Inflammatory macrophage treated with lipopolysaccharide for 1 hour (primary cell): ENCODE measurements around the gene BCAR3.
A peak's percentile ranks its signal among the peaks of the same experiment; 100 is the strongest.
"Not testable (repeated sequence)": the region's sequence is repeated elsewhere in the genome, so short reads cannot be mapped to it uniquely, and the experiment has no call there.

ENCODE experiments used
- DNase-seq, 2 donors: peaks; one replicate each; pipeline ENCODE4 v3.0.0-alpha.2; 2020 to 2022

BCAR3 gene

DNA sequence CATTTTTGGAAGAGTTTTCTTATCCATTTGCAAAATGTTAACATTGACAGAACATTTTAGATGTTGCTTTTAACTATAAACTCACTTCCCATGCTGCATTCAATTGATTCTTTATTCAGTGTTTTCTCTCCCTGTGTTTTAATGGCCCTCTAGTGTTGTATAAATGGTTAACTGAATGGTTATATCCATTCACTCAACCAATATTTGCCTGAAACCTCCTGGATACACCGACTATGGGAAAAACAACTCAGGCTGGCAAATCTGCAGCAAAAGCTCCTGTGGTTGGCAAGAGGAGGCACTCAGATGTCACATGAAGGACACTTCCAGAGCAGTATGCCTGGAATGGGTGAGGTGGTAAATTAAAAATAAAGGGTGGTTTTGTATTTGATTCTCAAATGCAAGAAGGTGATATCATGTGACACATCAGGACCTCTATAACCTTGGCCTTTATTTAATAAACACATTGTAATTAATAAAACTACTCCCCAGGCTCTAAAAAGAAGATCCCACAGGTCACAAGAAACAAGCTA is 107.6 kb downstream of the BCAR3 start:
- no peak for DNase-seq

DNA sequence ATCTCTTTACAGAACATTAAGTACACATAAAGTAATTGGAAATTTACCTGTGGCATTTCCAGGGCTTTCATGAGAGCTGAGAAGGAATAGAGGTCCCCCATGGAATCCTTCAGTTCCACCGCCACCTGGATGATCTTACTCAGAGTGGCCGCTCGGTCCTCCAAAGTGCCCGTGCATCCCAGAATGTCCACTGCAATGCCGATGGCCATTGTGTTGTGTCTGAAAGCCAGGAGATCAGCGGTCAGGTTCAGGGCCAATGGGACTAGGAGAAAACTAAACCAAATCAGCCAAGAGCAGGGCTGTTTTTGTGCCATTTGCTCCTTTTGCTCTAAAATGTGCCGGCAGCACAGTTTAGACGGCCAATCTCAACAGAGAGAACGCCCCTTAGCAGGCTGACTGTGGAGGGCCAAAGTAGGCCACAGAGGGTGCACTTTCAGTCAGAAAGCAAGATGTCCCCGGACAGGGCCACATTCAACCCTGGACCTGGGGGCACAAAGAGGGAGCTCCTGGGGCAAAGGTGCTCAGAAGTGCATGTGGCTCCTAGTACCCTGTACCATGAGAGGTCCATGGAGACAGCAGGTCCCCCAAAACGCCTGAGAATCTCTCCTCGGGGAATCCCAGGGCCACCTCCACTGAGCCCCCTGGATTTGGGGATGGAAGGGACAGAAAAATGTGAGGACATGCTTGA is 109.9 kb downstream of the BCAR3 start:
- no peak for DNase-seq

GRCh38 chr1:93569489-93569888 is 112.1 kb downstream of the BCAR3 start:
- DNase-seq = peak; percentile 46 to 91

DNA sequence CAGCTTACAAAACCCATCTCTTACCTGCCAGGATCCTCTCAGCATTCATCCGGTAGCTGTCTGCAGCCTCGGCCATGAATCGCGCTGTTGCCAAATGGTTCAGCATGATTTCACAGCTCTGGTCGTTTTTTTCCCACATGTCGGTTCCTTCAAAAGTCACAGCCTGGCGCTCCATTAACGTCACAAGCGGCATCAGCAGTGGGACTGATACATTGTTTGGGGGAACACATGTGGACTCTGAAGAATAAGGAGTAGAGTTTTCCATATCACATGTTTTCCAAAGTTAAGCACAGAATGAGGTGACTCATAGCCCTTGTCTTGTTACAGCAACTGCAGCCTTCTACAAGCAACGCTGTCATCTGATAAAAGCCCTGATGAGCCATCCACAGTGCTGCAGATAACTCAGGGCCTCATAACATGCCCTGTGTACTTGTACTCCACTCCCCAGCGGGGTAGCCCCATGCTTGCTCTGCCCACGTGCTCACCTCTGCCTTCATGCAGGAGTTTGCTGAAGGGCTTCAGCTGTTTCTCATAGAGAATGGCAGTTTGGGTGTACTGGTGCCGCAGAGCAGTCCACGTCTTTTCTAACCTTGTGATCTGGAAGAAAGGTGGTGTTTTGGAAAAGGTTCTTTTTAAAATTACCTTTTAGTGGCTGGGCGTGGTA is 114.2 kb downstream of the BCAR3 start:
- peak; percentile 25 to 81 for DNase-seq

- no peak for DNase-seq
Measured at GRCh38 chr1:93566227-93566626, 115.4 kb downstream of the BCAR3 start.

DNA sequence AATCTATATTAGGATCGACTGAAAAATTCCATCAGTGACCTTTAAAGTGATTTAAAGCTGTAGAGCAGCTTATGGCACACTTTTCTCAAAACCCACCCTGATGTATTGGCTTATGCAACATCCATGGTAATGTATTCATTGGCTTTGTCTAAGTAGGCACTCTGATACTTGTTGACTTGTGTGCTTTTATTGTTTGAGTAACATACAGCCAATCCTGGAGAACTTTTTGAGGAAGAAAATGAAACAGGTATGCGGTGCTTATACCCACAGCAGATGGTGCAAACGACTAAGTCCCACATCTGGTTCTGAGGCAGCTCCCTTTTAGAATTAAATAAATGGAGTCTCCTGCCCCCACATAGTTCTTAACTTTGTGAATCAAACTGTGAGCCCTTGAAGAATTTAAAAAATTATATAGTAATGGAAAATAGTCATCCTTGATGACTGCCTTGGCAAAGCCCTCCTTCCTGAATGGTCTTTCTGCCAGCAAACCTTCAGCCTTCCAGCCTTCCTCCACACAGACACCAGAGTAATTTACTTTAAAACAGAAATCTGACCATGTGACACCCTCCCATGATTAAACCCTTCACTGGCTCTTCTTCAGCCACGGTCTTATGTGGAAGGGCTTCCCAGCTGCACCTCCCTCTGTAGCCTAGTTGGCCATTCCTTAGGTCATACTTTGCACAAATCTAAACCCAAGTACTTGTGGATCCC is 116.0 kb downstream of the BCAR3 start:
- DNase-seq = no peak

DNA sequence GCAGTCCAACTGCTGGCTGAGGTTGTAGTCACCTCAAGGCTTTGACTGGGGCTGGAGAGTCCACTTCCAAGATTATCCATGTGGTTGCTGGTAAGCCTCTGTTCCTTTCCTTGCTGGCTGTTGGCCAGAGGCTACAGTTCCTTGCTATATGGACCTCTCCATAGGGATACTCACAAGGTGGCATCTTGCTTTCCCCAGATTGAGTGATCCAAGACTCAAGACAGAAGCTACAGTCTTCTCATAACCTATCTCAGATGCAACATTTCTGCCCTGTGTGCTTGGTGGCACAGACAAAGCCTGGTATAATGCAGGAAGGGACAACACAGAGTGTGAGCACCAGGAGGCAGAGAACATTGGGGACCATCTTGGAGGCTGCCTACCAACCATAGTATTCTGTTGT is 121.9 kb downstream of the BCAR3 start:
- no peak for DNase-seq

GRCh38 chr1:93559045-93559444 is 122.6 kb downstream of the BCAR3 start:
- DNase-seq = peak; percentile 27 to 53

- no peak for DNase-seq
Measured at GRCh38 chr1:93556291-93556690, 125.3 kb downstream of the BCAR3 start.

DNA sequence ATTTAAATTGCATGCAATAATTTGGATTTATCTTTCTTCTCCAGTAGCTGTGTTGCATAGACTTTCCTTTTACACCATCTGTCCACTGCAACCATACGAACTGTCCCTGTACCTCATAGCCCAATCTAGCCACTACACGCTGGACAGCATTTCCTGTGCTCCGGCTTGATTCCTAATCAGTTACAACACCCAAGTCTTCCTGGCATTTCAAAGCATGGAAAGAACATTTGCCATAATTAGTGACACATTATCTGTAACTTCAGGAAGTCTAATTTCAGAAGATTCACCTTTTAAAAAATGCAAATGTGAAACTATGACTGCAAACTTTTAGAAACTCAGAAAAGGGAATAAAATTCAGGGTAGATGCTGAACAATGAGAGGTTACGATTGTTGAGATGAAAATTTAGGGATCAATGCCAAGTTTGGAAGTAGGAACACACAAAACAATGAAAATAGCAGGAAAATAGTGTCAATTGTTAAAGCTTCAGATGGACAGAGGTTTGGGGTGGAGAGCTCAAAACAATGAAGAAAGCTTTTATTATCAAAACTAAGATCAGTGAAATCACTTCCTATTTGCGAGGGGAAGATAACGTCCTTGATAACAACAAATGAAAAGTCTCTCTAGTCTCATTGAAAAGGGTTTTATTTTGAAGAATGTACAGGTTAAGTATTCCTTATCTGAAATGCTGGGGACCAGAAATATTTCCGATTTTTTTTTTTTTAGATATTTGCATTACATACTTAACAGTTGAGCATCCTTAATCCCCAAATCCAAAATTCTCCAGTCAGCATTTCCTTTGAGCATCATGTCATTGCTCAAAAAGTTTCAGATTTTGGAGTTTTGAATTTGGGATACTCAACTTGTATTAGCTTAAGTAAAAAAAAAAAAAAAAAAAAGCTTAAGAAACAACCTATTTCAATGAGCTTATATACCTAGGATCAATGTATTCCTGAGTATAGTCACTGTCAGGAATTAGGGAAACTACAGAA is 126.5 kb downstream of the BCAR3 start:
- no peak for DNase-seq

GRCh38 chr1:93553886-93554490 is 127.6 kb downstream of the BCAR3 start:
- not testable (repeated sequence) for DNase-seq

GRCh38 chr1:93552741-93553455 is 128.7 kb downstream of the BCAR3 start:
- DNase-seq = peak; percentile 31 to 41

DNA sequence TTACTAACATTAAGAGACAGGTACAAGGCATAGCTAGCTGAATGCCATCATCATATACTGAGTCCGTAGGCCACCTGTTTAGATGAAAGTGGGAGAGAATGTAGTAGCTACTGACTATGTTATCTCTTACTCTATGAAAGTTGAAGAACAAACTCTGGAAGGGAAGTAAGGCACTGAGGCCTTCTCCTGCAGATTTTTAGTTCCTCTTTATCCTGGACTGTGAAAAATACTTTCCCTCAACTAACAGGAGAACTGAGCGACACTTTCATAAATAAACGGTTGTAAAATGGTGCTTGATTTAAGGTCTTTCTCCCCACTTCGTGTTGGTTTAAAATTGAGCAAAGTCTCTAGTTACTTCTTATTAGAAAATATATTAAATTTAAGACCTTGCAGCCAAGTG is 131.8 kb downstream of the BCAR3 start:
- DNase-seq = peak in 1 of 2 donors; percentile 19

DNA sequence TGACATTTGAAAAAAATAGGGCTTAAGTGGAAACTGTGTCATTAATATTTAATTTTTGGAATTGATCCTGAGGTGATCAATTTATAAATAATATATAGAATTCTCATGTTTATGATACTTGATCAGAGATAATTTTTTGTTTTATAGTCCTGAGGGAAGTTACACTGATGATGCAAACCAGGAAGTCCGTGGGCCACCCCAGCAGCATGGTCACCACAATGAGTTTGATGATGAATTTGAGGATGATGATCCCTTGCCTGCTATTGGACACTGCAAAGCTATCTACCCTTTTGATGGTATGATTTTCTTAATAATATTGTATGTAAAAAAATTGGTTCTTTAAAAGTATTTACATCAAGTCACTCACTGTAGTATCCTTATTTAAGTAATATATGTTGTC is 132.5 kb downstream of the BCAR3 start:
- DNase-seq = peak; percentile 36 to 42

- DNase-seq = no peak
Measured at GRCh38 chr1:93546162-93546863, 135.3 kb downstream of the BCAR3 start.

DNA sequence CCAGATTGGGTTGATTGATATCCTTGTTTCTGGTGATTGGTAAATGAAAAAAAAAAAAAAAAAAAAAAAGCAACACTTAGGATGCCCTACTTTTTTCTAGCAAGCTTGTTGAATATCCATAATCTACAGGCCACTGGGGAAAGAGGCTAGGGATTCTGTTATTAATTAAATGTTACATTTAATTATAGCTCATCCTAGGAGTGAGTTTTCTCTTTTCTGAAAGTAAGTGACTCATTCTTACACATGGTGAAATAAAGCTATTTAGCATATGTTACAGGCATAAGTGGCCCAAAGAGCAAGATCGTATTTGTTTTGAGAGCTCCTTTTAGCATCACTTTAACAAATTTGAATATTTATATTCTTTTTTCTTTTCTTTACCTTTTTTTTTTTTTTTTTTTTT is 139.2 kb downstream of the BCAR3 start:
- no peak for DNase-seq

DNA sequence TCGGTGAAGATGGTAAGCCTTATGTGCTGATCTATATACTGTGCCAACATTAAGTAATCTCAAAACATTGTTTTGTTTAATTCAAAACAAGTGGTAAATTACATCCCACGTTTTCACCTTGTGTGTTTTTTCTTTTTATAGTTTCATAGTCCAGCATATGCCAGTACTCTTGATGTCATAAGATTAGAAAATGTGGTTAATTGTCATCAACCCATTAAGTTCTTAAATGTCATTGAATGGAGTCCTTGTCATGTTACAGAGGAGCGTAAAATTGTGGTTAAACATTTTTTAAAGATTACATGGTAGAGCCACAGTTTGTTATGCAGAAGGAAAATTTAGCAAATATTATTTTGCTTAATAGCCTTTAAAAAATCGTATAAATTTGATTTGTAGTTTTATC is 140.6 kb downstream of the BCAR3 start:
- DNase-seq = no peak

- DNase-seq = no peak
Measured at GRCh38 chr1:93537924-93538323, 143.7 kb downstream of the BCAR3 start.

DNA sequence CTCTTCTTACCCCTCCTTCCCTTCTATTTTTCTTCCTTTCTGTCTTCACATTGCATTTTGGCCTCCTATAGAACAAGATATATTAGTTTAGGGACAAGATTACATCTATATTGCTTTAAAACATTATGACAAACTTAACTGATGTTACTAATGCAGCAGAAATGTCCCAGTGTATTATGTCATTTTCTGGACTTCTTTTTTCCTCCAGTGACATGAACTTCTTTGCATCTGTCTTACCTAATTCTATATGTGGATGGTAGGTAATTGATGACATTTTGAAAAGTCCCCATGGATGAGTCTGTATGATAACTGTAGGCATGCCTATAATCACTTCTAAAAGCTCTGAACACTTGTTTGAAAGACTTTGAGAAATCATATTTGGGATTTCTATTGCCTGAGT is 144.2 kb downstream of the BCAR3 start:
- DNase-seq = peak in 1 of 2 donors; percentile 17

DNA sequence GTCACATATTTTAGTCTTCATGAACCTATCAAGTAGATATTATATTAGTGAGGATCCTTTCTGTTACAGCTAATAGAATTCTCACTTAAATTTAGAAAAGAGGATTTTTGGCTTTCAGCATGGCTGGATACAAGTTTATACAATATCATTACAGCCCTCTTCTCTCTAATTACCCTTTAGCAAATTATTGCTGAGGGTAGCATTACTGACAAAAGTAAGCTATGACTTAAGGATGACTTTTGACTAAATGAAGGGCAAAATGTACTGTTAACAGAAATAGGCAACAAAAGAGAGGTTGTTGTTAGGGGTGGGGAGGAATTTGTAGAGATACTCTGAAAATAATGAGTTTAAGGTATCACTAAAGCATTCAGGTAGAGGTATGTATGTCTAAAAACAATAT is 148.0 kb downstream of the BCAR3 start:
- DNase-seq = no peak
